Mesendoderm (in vitro differentiated cells): ENCODE measurements around the gene TBCCD1.
A peak's percentile ranks its signal among the peaks of the same experiment; 100 is the strongest.

Experiments
- DNase-seq: peaks from one replicate; pipeline ENCODE4 v3.0.0; 2013
- H2AK5ac ChIP-seq: 2 replicates; pipeline ENCODE4 v1.6.1; 2013; ENCODE audit warnings: low read length, inconsistent platforms
- H2BK120ac ChIP-seq: 2 replicates; pipeline ENCODE4 v1.6.1; 2013; ENCODE audit warnings: low read depth, mild to moderate bottlenecking, low read length, moderate library complexity, mixed read lengths
- H2BK15ac ChIP-seq: replicated peaks from 2 replicates; pipeline ENCODE4 v1.6.1; 2013; ENCODE audit warnings: low read depth, mild to moderate bottlenecking, moderate library complexity
- H2BK5ac ChIP-seq: 2 replicates; pipeline ENCODE4 v1.6.1; 2013; ENCODE audit warnings: low read length, inconsistent platforms
- H3K18ac ChIP-seq: 2 replicates; pipeline ENCODE4 v1.6.1; 2013; ENCODE audit warnings: mild to moderate bottlenecking, low read length, mixed read lengths
- H3K23ac ChIP-seq: one replicate; pipeline ENCODE4 v1.6.1; 2013; ENCODE audit warnings: low read length
- H3K27ac ChIP-seq: 2 replicates; pipeline ENCODE4 v1.5.1; 2013; ENCODE audit warnings: low read depth, mild to moderate bottlenecking, inconsistent platforms, low read length, moderate library complexity
- H3K27me3 ChIP-seq: 2 replicates; pipeline ENCODE4 v1.6.1; 2013; ENCODE audit warnings: low read length, control low read depth, mild to moderate bottlenecking, inconsistent platforms; ENCODE audit not compliant: insufficient read depth, poor library complexity
- H3K36me3 ChIP-seq: 2 replicates; pipeline ENCODE4 v1.6.1; 2013; ENCODE audit warnings: low read length, inconsistent platforms; ENCODE audit not compliant: control insufficient read depth, insufficient read depth
- H3K4ac ChIP-seq: one replicate; pipeline ENCODE4 v1.6.1; 2013; ENCODE audit warnings: low read depth, mild to moderate bottlenecking, low read length, moderate library complexity
- H3K4me1 ChIP-seq: 2 replicates; pipeline ENCODE4 v1.6.1; 2013; ENCODE audit warnings: low read depth, low read length, inconsistent platforms; ENCODE audit not compliant: control insufficient read depth
- H3K4me2 ChIP-seq: 2 replicates; pipeline ENCODE4 v1.6.1; 2013; ENCODE audit warnings: low read length
- H3K4me3 ChIP-seq: 2 replicates; pipeline ENCODE4 v1.5.1; 2013; ENCODE audit warnings: mild to moderate bottlenecking, low read length
- H3K56ac ChIP-seq: one replicate; pipeline ENCODE4 v1.6.1; 2013; ENCODE audit warnings: low read length
- H3K79me1 ChIP-seq: 2 replicates; pipeline ENCODE4 v1.6.1; 2013; ENCODE audit warnings: low read length, inconsistent platforms
- H3K79me2 ChIP-seq: 2 replicates; pipeline ENCODE4 v1.6.1; 2013; ENCODE audit warnings: mild to moderate bottlenecking, low read length; ENCODE audit not compliant: control insufficient read depth, insufficient read depth
- H3K9ac ChIP-seq: 2 replicates; pipeline ENCODE4 v1.6.1; 2013; ENCODE audit warnings: low read length, inconsistent platforms
- H4K5ac ChIP-seq: one replicate; pipeline ENCODE4 v1.6.1; 2013; ENCODE audit warnings: low read length
- H4K8ac ChIP-seq: one replicate; pipeline ENCODE4 v1.6.1; 2013; ENCODE audit warnings: low read depth, mild to moderate bottlenecking, control low read depth, low read length, moderate library complexity
- WGBS: extraction: QIAGEN DNeasy Blood & Tissue Kit; methylation state at CpG from one replicate; pipeline ENCODE4 v1.1.7; 2013; ENCODE audit warnings: low lambda C conversion rate, missing lambda C conversion rate; ENCODE audit not compliant: insufficient coverage; ENCODE audit errors: extremely low coverage; 5-methylcytosine and 5-hydroxymethylcytosine counted together

The TBCCD1 gene

GRCh38 chr3:186552408-186553031 is 14.6 kb downstream of the TBCCD1 start:
- WGBS, result no CpG with 5 or more reads among the region's 5 CpGs
- Histone ChIP-seq H3K4me2 (no peak overlapping the region), H2BK5ac (no peak overlapping the region), H3K9ac (no peak overlapping the region), H3K4me1 (no peaks in the 10 kb centered on the region), H3K23ac (no peak overlapping the region), H3K18ac (no peak overlapping the region), H2BK120ac (no peak overlapping the region), H2AK5ac (no peak overlapping the region), H3K4ac (no peak overlapping the region), H3K79me2 (no peaks in the 10 kb centered on the region), H3K36me3 (no peaks in the 10 kb centered on the region), H3K79me1 (no peaks in the 10 kb centered on the region), H4K8ac (no peak overlapping the region), H3K27me3 (no peaks in the 10 kb centered on the region), H3K4me3 (no peak overlapping the region), H3K56ac (no peak overlapping the region), H4K5ac (no peak overlapping the region), H2BK15ac (no peak overlapping the region), H3K27ac (no peak overlapping the region)
- DNase-seq, result no peak

GRCh38 chr3:186551387-186551786 is 15.8 kb downstream of the TBCCD1 start:
- Histone ChIP-seq H3K79me1 (no peaks in the 10 kb centered on the region), H3K4me2 (no peak overlapping the region), H4K5ac (no peak overlapping the region), H3K36me3 (no peaks in the 10 kb centered on the region), H2AK5ac (no peak overlapping the region), H3K79me2 (no peaks in the 10 kb centered on the region), H2BK120ac (no peak overlapping the region), H3K27ac (no peak overlapping the region), H3K9ac (no peak overlapping the region), H4K8ac (no peak overlapping the region), H3K4me1 (no peaks in the 10 kb centered on the region), H3K4ac (no peak overlapping the region), H2BK15ac (no peak overlapping the region), H3K23ac (no peak overlapping the region), H2BK5ac (no peak overlapping the region), H3K27me3 (no peaks in the 10 kb centered on the region), H3K56ac (no peak overlapping the region), H3K18ac (no peak overlapping the region), H3K4me3 (no peak overlapping the region)
- no CpG with 5 or more reads among the region's 6 CpGs for WGBS
- DNase-seq, result no peak

DNA sequence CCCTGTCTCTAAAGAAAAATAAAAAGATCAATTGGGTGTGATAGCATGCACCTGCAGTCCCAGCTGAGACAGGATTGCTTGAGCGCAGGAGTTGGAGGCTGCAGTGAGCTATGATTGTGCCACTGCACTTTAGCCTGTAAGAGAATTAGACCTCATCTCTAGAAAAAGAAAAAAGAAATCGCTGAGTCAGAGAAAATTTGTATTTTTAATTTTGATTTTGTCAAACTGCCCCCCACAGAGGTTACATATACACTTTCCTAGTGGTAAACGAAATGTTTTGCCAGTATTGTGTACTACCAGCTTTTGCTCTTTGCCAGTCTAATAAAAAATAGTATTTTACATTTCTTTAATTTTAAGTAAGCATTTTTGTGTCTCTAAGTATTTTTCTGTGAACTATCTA is 17.6 kb downstream of the TBCCD1 start:
- Histone ChIP-seq H3K4ac (no peak overlapping the region), H3K79me2 (no peaks in the 10 kb centered on the region), H4K5ac (no peak overlapping the region), H3K9ac (no peak overlapping the region), H3K56ac (no peak overlapping the region), H3K27ac (no peak overlapping the region), H4K8ac (no peak overlapping the region), H3K18ac (no peak overlapping the region), H2AK5ac (no peak overlapping the region), H3K4me1 (no peaks in the 10 kb centered on the region), H3K23ac (no peak overlapping the region), H3K4me2 (no peak overlapping the region), H2BK120ac (no peak overlapping the region), H3K79me1 (no peaks in the 10 kb centered on the region), H3K27me3 (no peaks in the 10 kb centered on the region), H3K4me3 (no peak overlapping the region), H3K36me3 (no peaks in the 10 kb centered on the region), H2BK15ac (no peak overlapping the region), H2BK5ac (no peak overlapping the region)
- no peak for DNase-seq
- no CpG with 5 or more reads among the region's 3 CpGs for WGBS

- Histone ChIP-seq H3K18ac (no peak within 1 kb of the TSS), H3K4me3 (no peak within 1 kb of the TSS), H3K27me3 (no peaks in the 10 kb centered on the region), H3K79me2 (no peaks in the 10 kb centered on the region), H3K36me3 (no peaks in the 10 kb centered on the region), H3K4me1 (no peaks in the 10 kb centered on the region), H2AK5ac (no peak within 1 kb of the TSS), H3K4me2 (no peak within 1 kb of the TSS), H3K23ac (no peak within 1 kb of the TSS), H3K79me1 (no peaks in the 10 kb centered on the region), H3K56ac (no peak within 1 kb of the TSS), H3K27ac (no peak within 1 kb of the TSS), H4K5ac (no peak within 1 kb of the TSS), H3K4ac (no peak within 1 kb of the TSS), H2BK120ac (no peak within 1 kb of the TSS), H3K9ac (no peak within 1 kb of the TSS), H4K8ac (no peak within 1 kb of the TSS), H2BK15ac (no peak within 1 kb of the TSS), H2BK5ac (no peak within 1 kb of the TSS)
- DNase-seq, result no peak
- WGBS, result no CpG with 5 or more reads among the region's 2 CpGs
These were observed 22.9 kb downstream of the TBCCD1 start, which contains the start of gene CRYGS for GRCh38 chr3:186544281-186544680. TSS of gene CRYGS (minus strand) at chr3:186544380. CDS start at chr3:186544326, 54 bp downstream.

GRCh38 chr3:186540835-186541226 is 26.3 kb downstream of the TBCCD1 start:
- no peaks in the 10 kb centered on the region for H3K79me1 ChIP-seq
- no peak overlapping the region for H3K56ac ChIP-seq
- no peak overlapping the region for H2BK5ac ChIP-seq
- no peak overlapping the region for H3K23ac ChIP-seq
- no peak overlapping the region for H3K4me3 ChIP-seq
- H3K27me3 ChIP-seq, result no peaks in the 10 kb centered on the region
- no peak overlapping the region for H4K8ac ChIP-seq
- H3K4ac ChIP-seq, result no peak overlapping the region
- no peak overlapping the region for H2BK15ac ChIP-seq
- no peak overlapping the region for H2BK120ac ChIP-seq
- H3K4me1 ChIP-seq, result no peaks in the 10 kb centered on the region
- no peak overlapping the region for H3K18ac ChIP-seq
- no peak for DNase-seq
- no peaks in the 10 kb centered on the region for H3K79me2 ChIP-seq
- no peak overlapping the region for H3K4me2 ChIP-seq
- H2AK5ac ChIP-seq, result no peak overlapping the region
- WGBS, result no CpG with 5 or more reads among the region's 2 CpGs
- H4K5ac ChIP-seq, result no peak overlapping the region
- H3K36me3 ChIP-seq, result no peaks in the 10 kb centered on the region
- H3K27ac ChIP-seq, result no peak overlapping the region
- H3K9ac ChIP-seq, result no peak overlapping the region

GRCh38 chr3:186540221-186540834 is 26.8 kb downstream of the TBCCD1 start:
- H3K79me1 ChIP-seq, result no peaks in the 10 kb centered on the region
- no peaks in the 10 kb centered on the region for H3K27me3 ChIP-seq
- no CpG with 5 or more reads among the region's 8 CpGs for WGBS
- H2AK5ac ChIP-seq, result no peak overlapping the region
- DNase-seq, result peak; percentile 79
- no peak overlapping the region for H4K8ac ChIP-seq
- no peak overlapping the region for H4K5ac ChIP-seq
- no peak overlapping the region for H2BK120ac ChIP-seq
- no peaks in the 10 kb centered on the region for H3K4me1 ChIP-seq
- no peaks in the 10 kb centered on the region for H3K36me3 ChIP-seq
- H3K9ac ChIP-seq, result no peak overlapping the region
- no peak overlapping the region for H2BK15ac ChIP-seq
- no peak overlapping the region for H3K27ac ChIP-seq
- H2BK5ac ChIP-seq, result no peak overlapping the region
- no peak overlapping the region for H3K18ac ChIP-seq
- no peak overlapping the region for H3K4me2 ChIP-seq
- no peak overlapping the region for H3K23ac ChIP-seq
- H3K56ac ChIP-seq, result no peak overlapping the region
- H3K4ac ChIP-seq, result no peak overlapping the region
- no peaks in the 10 kb centered on the region for H3K79me2 ChIP-seq
- no peak overlapping the region for H3K4me3 ChIP-seq
